ENCODE data around the gene GALNT13. TPM values are rescaled to one million over a fixed set of nuclear protein-coding genes. Genes with fewer than 3 reads are reported as not detected.

GALNT13 gene
- total RNA-seq, 5 donors from 2014 or later (not counting 1 experiment from before 2014, with no cell fraction given), result 0.10 to 0.47 TPM; not detected in 3

GRCh38 chr2:154158101-154158500, 286.4 kb downstream of the GALNT13 start:
- H3K9me3 Mint-ChIP-seq, result peaks cover 1 to 24% (median 15%) of the 10 kb centered on the region in 3 donors
- WGBS (ENCODE audit: insufficient coverage), result 80% methylated on average over 2 of the region's 2 CpGs
- H3K36me3 Mint-ChIP-seq, result no peaks in the 10 kb centered on the region
- Histone ChIP-seq H3K4me3 (ENCODE audit: control insufficient read depth in 1 of 2, extremely low read depth in 1 of 2, low read length in 1 of 2) (no peak overlapping the region), H3K4me1 (ENCODE audit: control insufficient read depth in 1 of 2, extremely low read depth in 1 of 2, insufficient read depth in 2 of 2, low read length in 2 of 2) (no peaks in the 10 kb centered on the region), H3K36me3 (ENCODE audit: control insufficient read depth in 2 of 2, extremely low read depth in 1 of 2, insufficient read depth in 1 of 2, low read length in 1 of 2) (no peaks in the 10 kb centered on the region), H3K27me3 (replicated peaks in 1 of 2; ENCODE audit: control insufficient read depth in 2 of 2, extremely low read depth in 1 of 2, insufficient read depth in 2 of 2, low read length in 1 of 2) (no peaks in the 10 kb centered on the region), H3K27ac (ENCODE audit: low read length) (no peak overlapping the region), H3K9me3 (no peaks in the 10 kb centered on the region)
- no peak for ATAC-seq (replicated peaks in 1 of 4)
- DNase-seq, result no peak
- ChIA-PET CTCF (no interaction called here), POLR2A (no interaction called here)
- H3K4me1 Mint-ChIP-seq, result no peaks in the 10 kb centered on the region
- H3K4me3 Mint-ChIP-seq, result no peak overlapping the region
- no peaks in the 10 kb centered on the region for H3K27me3 Mint-ChIP-seq
- H3K27ac Mint-ChIP-seq, result no peak overlapping the region

- no peak for ATAC-seq (replicated peaks in 1 of 4)
- Histone ChIP-seq H3K27ac (ENCODE audit: low read length) (no peak overlapping the region), H3K4me1 (ENCODE audit: control insufficient read depth in 1 of 2, extremely low read depth in 1 of 2, insufficient read depth in 2 of 2, low read length in 2 of 2) (no peaks in the 10 kb centered on the region), H3K36me3 (ENCODE audit: control insufficient read depth in 2 of 2, extremely low read depth in 1 of 2, insufficient read depth in 1 of 2, low read length in 1 of 2) (no peaks in the 10 kb centered on the region), H3K27me3 (replicated peaks in 1 of 2; ENCODE audit: control insufficient read depth in 2 of 2, extremely low read depth in 1 of 2, insufficient read depth in 2 of 2, low read length in 1 of 2) (no peaks in the 10 kb centered on the region), H3K9me3 (no peaks in the 10 kb centered on the region), H3K4me3 (ENCODE audit: control insufficient read depth in 1 of 2, extremely low read depth in 1 of 2, low read length in 1 of 2) (no peak overlapping the region)
- Mint-ChIP-seq H3K27ac (no peak overlapping the region), H3K4me3 (no peak overlapping the region), H3K9me3 (peaks cover 9 to 19% (median 18%) of the 10 kb centered on the region in 3 donors), H3K27me3 (no peaks in the 10 kb centered on the region), H3K36me3 (no peaks in the 10 kb centered on the region), H3K4me1 (no peaks in the 10 kb centered on the region)
- ChIA-PET CTCF (no interaction called here), POLR2A (no interaction called here)
- DNase-seq, result no peak
- 83% methylated on average over 1 of the region's 2 CpGs for WGBS (ENCODE audit: insufficient coverage)
Measured at GRCh38 chr2:154161286-154161685, 289.6 kb downstream of the GALNT13 start.

GRCh38 chr2:154170400-154170799, 298.7 kb downstream of the GALNT13 start:
- no peaks in the 10 kb centered on the region for H3K9me3 ChIP-seq
- H3K4me3 ChIP-seq (ENCODE audit: control insufficient read depth in 1 of 2, extremely low read depth in 1 of 2, low read length in 1 of 2), result no peak overlapping the region
- H3K27me3 Mint-ChIP-seq, result no peaks in the 10 kb centered on the region
- DNase-seq (no peak), ATAC-seq (replicated peaks in 1 of 4) (no peak)
- POLR2A ChIA-PET, result no interaction called here
- no peaks in the 10 kb centered on the region for H3K27me3 ChIP-seq (replicated peaks in 1 of 2; ENCODE audit: control insufficient read depth in 2 of 2, extremely low read depth in 1 of 2, insufficient read depth in 2 of 2, low read length in 1 of 2)
- H3K4me1 Mint-ChIP-seq, result no peaks in the 10 kb centered on the region
- no peak overlapping the region for H3K27ac ChIP-seq (ENCODE audit: low read length)
- H3K36me3 Mint-ChIP-seq, result no peaks in the 10 kb centered on the region
- H3K27ac Mint-ChIP-seq, result no peak overlapping the region
- no CpG with 5 or more reads among the region's 1 CpG for WGBS (ENCODE audit: insufficient coverage)
- H3K9me3 Mint-ChIP-seq, result peaks cover 10 to 12% (median 12%) of the 10 kb centered on the region in 3 donors
- no peak overlapping the region for H3K4me3 Mint-ChIP-seq
- no peaks in the 10 kb centered on the region for H3K4me1 ChIP-seq (ENCODE audit: control insufficient read depth in 1 of 2, extremely low read depth in 1 of 2, insufficient read depth in 2 of 2, low read length in 2 of 2)
- no peaks in the 10 kb centered on the region for H3K36me3 ChIP-seq (ENCODE audit: control insufficient read depth in 2 of 2, extremely low read depth in 1 of 2, insufficient read depth in 1 of 2, low read length in 1 of 2)
- CTCF ChIA-PET, result no interaction called here

- peaks cover 4 to 8% (median 8%) of the 10 kb centered on the region in 3 donors for H3K9me3 Mint-ChIP-seq
- 0% methylated on average over 1 of the region's 2 CpGs for WGBS (ENCODE audit: insufficient coverage)
- H3K27me3 Mint-ChIP-seq, result no peaks in the 10 kb centered on the region
- ChIA-PET CTCF (no interaction called here), POLR2A (no interaction called here)
- ATAC-seq (replicated peaks in 1 of 4), result no peak
- no peaks in the 10 kb centered on the region for H3K36me3 ChIP-seq (ENCODE audit: control insufficient read depth in 2 of 2, extremely low read depth in 1 of 2, insufficient read depth in 1 of 2, low read length in 1 of 2)
- no peaks in the 10 kb centered on the region for H3K4me1 Mint-ChIP-seq
- no peak overlapping the region for H3K27ac ChIP-seq (ENCODE audit: low read length)
- no peak overlapping the region for H3K4me3 Mint-ChIP-seq
- no peak for DNase-seq
- H3K9me3 ChIP-seq, result no peaks in the 10 kb centered on the region
- no peak overlapping the region for H3K27ac Mint-ChIP-seq
- no peaks in the 10 kb centered on the region for H3K36me3 Mint-ChIP-seq
- no peak overlapping the region for H3K4me3 ChIP-seq (ENCODE audit: control insufficient read depth in 1 of 2, extremely low read depth in 1 of 2, low read length in 1 of 2)
- no peaks in the 10 kb centered on the region for H3K27me3 ChIP-seq (replicated peaks in 1 of 2; ENCODE audit: control insufficient read depth in 2 of 2, extremely low read depth in 1 of 2, insufficient read depth in 2 of 2, low read length in 1 of 2)
- H3K4me1 ChIP-seq (ENCODE audit: control insufficient read depth in 1 of 2, extremely low read depth in 1 of 2, insufficient read depth in 2 of 2, low read length in 2 of 2), result no peaks in the 10 kb centered on the region
Measured at GRCh38 chr2:154173164-154173563, 301.4 kb downstream of the GALNT13 start.

GRCh38 chr2:154173919-154174318, 302.2 kb downstream of the GALNT13 start:
- Histone ChIP-seq H3K4me3 (ENCODE audit: control insufficient read depth in 1 of 2, extremely low read depth in 1 of 2, low read length in 1 of 2) (no peak overlapping the region), H3K4me1 (ENCODE audit: control insufficient read depth in 1 of 2, extremely low read depth in 1 of 2, insufficient read depth in 2 of 2, low read length in 2 of 2) (no peaks in the 10 kb centered on the region), H3K27ac (ENCODE audit: low read length) (no peak overlapping the region), H3K9me3 (no peaks in the 10 kb centered on the region), H3K27me3 (replicated peaks in 1 of 2; ENCODE audit: control insufficient read depth in 2 of 2, extremely low read depth in 1 of 2, insufficient read depth in 2 of 2, low read length in 1 of 2) (no peaks in the 10 kb centered on the region), H3K36me3 (ENCODE audit: control insufficient read depth in 2 of 2, extremely low read depth in 1 of 2, insufficient read depth in 1 of 2, low read length in 1 of 2) (no peaks in the 10 kb centered on the region)
- ChIA-PET CTCF (no interaction called here), POLR2A (no interaction called here)
- 83% methylated on average over 2 of the region's 3 CpGs for WGBS (ENCODE audit: insufficient coverage)
- peaks cover 4 to 12% (median 8%) of the 10 kb centered on the region in 3 donors for H3K9me3 Mint-ChIP-seq
- ATAC-seq (replicated peaks in 1 of 4), result no peak
- H3K36me3 Mint-ChIP-seq, result no peaks in the 10 kb centered on the region
- no peak for DNase-seq
- no peaks in the 10 kb centered on the region for H3K4me1 Mint-ChIP-seq
- H3K27me3 Mint-ChIP-seq, result no peaks in the 10 kb centered on the region
- no peak overlapping the region for H3K4me3 Mint-ChIP-seq
- no peak overlapping the region for H3K27ac Mint-ChIP-seq

GRCh38 chr2:154182008-154182407, 310.3 kb downstream of the GALNT13 start:
- CTCF ChIA-PET, result no interaction called here
- H3K36me3 Mint-ChIP-seq, result no peaks in the 10 kb centered on the region
- ATAC-seq (replicated peaks in 1 of 4) (no peak), DNase-seq (no peak)
- H3K27me3 Mint-ChIP-seq, result no peaks in the 10 kb centered on the region
- H3K27me3 ChIP-seq (replicated peaks in 1 of 2; ENCODE audit: control insufficient read depth in 2 of 2, extremely low read depth in 1 of 2, insufficient read depth in 2 of 2, low read length in 1 of 2), result no peaks in the 10 kb centered on the region
- H3K27ac Mint-ChIP-seq, result no peak overlapping the region
- no peak overlapping the region for H3K4me3 ChIP-seq (ENCODE audit: control insufficient read depth in 1 of 2, extremely low read depth in 1 of 2, low read length in 1 of 2)
- H3K4me1 ChIP-seq (ENCODE audit: control insufficient read depth in 1 of 2, extremely low read depth in 1 of 2, insufficient read depth in 2 of 2, low read length in 2 of 2), result no peaks in the 10 kb centered on the region
- H3K36me3 ChIP-seq (ENCODE audit: control insufficient read depth in 2 of 2, extremely low read depth in 1 of 2, insufficient read depth in 1 of 2, low read length in 1 of 2), result no peaks in the 10 kb centered on the region
- H3K9me3 ChIP-seq, result peaks cover 5% of the 10 kb centered on the region
- WGBS (ENCODE audit: insufficient coverage), result 80% methylated on average over 1 of the region's 5 CpGs
- H3K27ac ChIP-seq (ENCODE audit: low read length), result no peak overlapping the region
- H3K4me1 Mint-ChIP-seq, result no peaks in the 10 kb centered on the region
- POLR2A ChIA-PET, result no interaction called here
- H3K9me3 Mint-ChIP-seq, result peaks cover 10 to 18% (median 10%) of the 10 kb centered on the region in 3 donors
- no peak overlapping the region for H3K4me3 Mint-ChIP-seq

- no peak overlapping the region for H3K4me3 Mint-ChIP-seq
- Histone ChIP-seq H3K27ac (ENCODE audit: low read length) (no peak overlapping the region), H3K4me1 (ENCODE audit: control insufficient read depth in 1 of 2, extremely low read depth in 1 of 2, insufficient read depth in 2 of 2, low read length in 2 of 2) (no peaks in the 10 kb centered on the region), H3K9me3 (peaks cover 5% of the 10 kb centered on the region), H3K36me3 (ENCODE audit: control insufficient read depth in 2 of 2, extremely low read depth in 1 of 2, insufficient read depth in 1 of 2, low read length in 1 of 2) (no peaks in the 10 kb centered on the region), H3K27me3 (replicated peaks in 1 of 2; ENCODE audit: control insufficient read depth in 2 of 2, extremely low read depth in 1 of 2, insufficient read depth in 2 of 2, low read length in 1 of 2) (no peaks in the 10 kb centered on the region), H3K4me3 (ENCODE audit: control insufficient read depth in 1 of 2, extremely low read depth in 1 of 2, low read length in 1 of 2) (no peak overlapping the region)
- no peak overlapping the region for H3K27ac Mint-ChIP-seq
- H3K9me3 Mint-ChIP-seq, result peaks cover 13 to 22% (median 19%) of the 10 kb centered on the region in 3 donors
- no peaks in the 10 kb centered on the region for H3K4me1 Mint-ChIP-seq
- ATAC-seq (replicated peaks in 1 of 4) (no peak), DNase-seq (no peak)
- H3K36me3 Mint-ChIP-seq, result no peaks in the 10 kb centered on the region
- WGBS (ENCODE audit: insufficient coverage), result 68% methylated on average over 2 of the region's 2 CpGs
- ChIA-PET CTCF (no interaction called here), POLR2A (no interaction called here)
- no peaks in the 10 kb centered on the region for H3K27me3 Mint-ChIP-seq
Measured at GRCh38 chr2:154187948-154188347, 316.2 kb downstream of the GALNT13 start.
